ENCODE results near the gene SYT15. TPM values are rescaled to one million over a fixed set of nuclear protein-coding genes. Genes with fewer than 3 reads are reported as not detected.

The SYT15 gene
- total and polyA plus RNA-seq, 2 of the 4 experiments (the other 2 are of a cell fraction) = 0.54 to 0.68 TPM

DNA sequence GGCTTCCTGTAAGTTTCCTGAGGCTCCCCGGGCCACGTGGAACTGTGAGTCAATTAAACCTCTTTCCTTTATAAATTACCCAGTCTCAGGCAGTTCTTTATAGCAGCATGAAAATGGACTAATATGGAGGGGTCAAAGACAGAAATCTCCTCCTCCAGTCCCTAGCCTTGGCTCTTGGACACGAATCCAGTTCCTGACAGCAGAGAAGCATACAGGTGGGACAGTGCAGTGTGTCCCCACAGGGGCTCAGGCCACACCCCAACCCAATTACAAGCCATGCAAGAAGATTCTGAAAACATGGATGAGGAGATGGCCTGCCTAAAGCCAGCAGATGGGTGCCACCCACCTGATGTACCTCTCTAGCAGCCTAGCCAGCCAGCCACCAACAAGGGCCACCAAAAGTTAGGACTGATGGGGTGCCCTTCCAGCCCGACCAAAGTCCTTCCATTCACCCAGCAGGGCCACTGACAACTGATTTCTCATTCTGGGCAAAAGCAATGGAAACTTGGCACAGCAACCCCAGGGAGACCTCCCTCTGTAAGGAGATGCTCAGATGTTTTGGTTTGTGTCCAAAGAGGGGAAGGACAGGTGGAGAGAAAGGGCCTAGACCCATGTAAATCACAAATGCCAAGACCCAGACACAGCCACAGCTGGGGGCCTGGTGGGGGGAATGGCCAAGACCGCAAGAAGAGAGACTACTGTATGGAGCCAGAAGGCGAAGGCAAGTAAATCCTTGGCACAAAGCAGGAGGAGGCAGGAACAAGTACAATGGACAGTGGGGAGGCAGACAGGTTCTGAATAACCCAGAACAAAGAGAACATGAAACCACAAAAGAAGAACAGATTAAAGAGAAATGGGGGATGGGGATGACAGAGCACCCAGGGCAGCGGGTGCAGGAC lies 36.1 kb upstream of the SYT15 start:
- Histone ChIP-seq H3K36me3 (ENCODE audit: control insufficient read depth, insufficient read depth, low read length) (no peaks in the 10 kb centered on the region), H4K20me1 (ENCODE audit: insufficient read depth, low read length) (no peaks in the 10 kb centered on the region), H4K91ac (ENCODE audit: insufficient read depth, low read depth, low read length) (peak overlapping the region; percentile 46; the same call in 1 of the 2 replicates), H2AFZ (replicated peaks; ENCODE audit: low read length, poor library complexity) (no peak overlapping the region), H3K9me1 (ENCODE audit: insufficient read depth, low read length) (peaks cover 17% of the 10 kb centered on the region; the same call in 1 of the 2 replicates), H2BK5ac (ENCODE audit: low read depth, low read length, poor library complexity, severe bottlenecking) (no peak overlapping the region), H3K18ac (ENCODE audit: low read depth, low read length) (no peak overlapping the region), H3K14ac (replicated peaks; ENCODE audit: low read depth, low read length) (no peak overlapping the region), H3K79me1 (ENCODE audit: low read depth in 1 of 2, low read length in 2 of 2) (0 out of 4 replicates have a peak, but pooled peaks cover 0 to 3% of the 10 kb centered on the region in 2 experiments), H4K5ac (ENCODE audit: low read depth, low read length) (no peak overlapping the region), H3K4ac (ENCODE audit: low read depth, low read length) (peak overlapping the region; percentile 38; the same call in 1 of the 2 replicates), H3K27ac (ENCODE audit: insufficient read depth, low read length) (no peak overlapping the region), H3K56ac (ENCODE audit: extremely low read depth, insufficient read depth, low read length) (no peak overlapping the region), H3K4me2 (ENCODE audit: low read depth, low read length) (no peak overlapping the region), H2BK15ac (ENCODE audit: low read depth, low read length) (no peak overlapping the region), H3K4me1 (ENCODE audit: control insufficient read depth, insufficient read depth, low read length) (peaks cover 16% of the 10 kb centered on the region), H2BK120ac (ENCODE audit: low read depth, low read length) (peak overlapping the region; percentile 48), H2BK20ac (ENCODE audit: low read depth, low read length) (peak overlapping the region; percentile 15; the same call in 1 of the 2 replicates), H3K27me3 (ENCODE audit: control insufficient read depth, insufficient read depth, low read length) (peaks cover 2% of the 10 kb centered on the region), H2AK5ac (ENCODE audit: low read depth, low read length) (0 out of 2 replicates have a peak overlapping the region, but pooled peaks have one; percentile 8), H3K4me3 (ENCODE audit: insufficient read depth, low read depth, low read length) (no peak overlapping the region), H3K23ac (ENCODE audit: low read depth, low read length) (no peak overlapping the region), H3K9me3 (ENCODE audit: control insufficient read depth, insufficient read depth, low read length) (no peaks in the 10 kb centered on the region), H2AK9ac (replicated peaks; ENCODE audit: low read depth, low read length, poor library complexity) (peak overlapping the region; percentile 20), H4K8ac (ENCODE audit: low read depth in 2 of 2, low read length in 2 of 2) (peak overlapping the region in 1 of 2 experiments; percentile 5; a peak in 1 of 4 replicates), H3K9ac (ENCODE audit: low read depth, low read length) (no peak overlapping the region)
- DNase-seq (no peak), ATAC-seq (ENCODE audit: low read depth) (no peak)
- dilution Hi-C loops (cut with HindIII; ENCODE audit: low sequenced_read_pairs, unreplicated experiment) (no loop called here), in situ Hi-C loops (cut with MboI; ENCODE audit: low sequenced_read_pairs) (loop anchor here (25.0 kb wide), 2 partner anchors 869 to 1556 kb away; partner anchors contain the start of gene DEPP1), intact Hi-C loops (cut with micrococcal nuclease) (no loop called here)
- 89% methylated on average over 5 of the region's 7 CpGs; no CpG with 5 or more reads in 1 of the 2 experiments for WGBS, 2 experiments (ENCODE audit: extremely low coverage in 2 of 2, insufficient read length in 1 of 2)
- ChIA-PET POLR2A (ENCODE audit: unreplicated experiment) (no interaction called here), CTCF (no interaction called here)
- BruUV-seq (replicated peaks) = no TSS peak
- TF ChIP-seq NFE2L2 (IDR thresholded peaks at IDR 0.05; ENCODE audit: low read depth, low read length) (no peak), BHLHE40 (IDR thresholded peaks at IDR 0.05; ENCODE audit: low read depth, low read length) (no peak), RAD21 (IDR thresholded peaks at IDR 0.05; ENCODE audit: low read length) (no peak), RFX5 (IDR thresholded peaks at IDR 0.05; ENCODE audit: low read depth, low read length) (no peak), CTCF (conservative IDR thresholded peaks at IDR 0.05; ENCODE audit: low read depth, low read length) (no peak), USF2 (IDR thresholded peaks at IDR 0.05; ENCODE audit: low read depth, low read length) (no peak), MAFK (IDR thresholded peaks at IDR 0.05; ENCODE audit: low read depth, low read length) (no peak), RCOR1 (IDR thresholded peaks at IDR 0.05; ENCODE audit: insufficient replicate concordance, low read length) (no peak), CHD1 (IDR thresholded peaks at IDR 0.05; ENCODE audit: low read depth, low read length) (no peak), FOS (IDR thresholded peaks at IDR 0.05; ENCODE audit: low read depth, low read length) (no peak), POLR2A (IDR thresholded peaks at IDR 0.05; ENCODE audit: low read depth, low read length) (no peak), MXI1 (IDR thresholded peaks at IDR 0.05; ENCODE audit: borderline replicate concordance, low read depth, low read length) (no peak), SMC3 (IDR thresholded peaks at IDR 0.05; ENCODE audit: low read depth, low read length) (no peak)
- TF ChIP-seq, protein P1, sequence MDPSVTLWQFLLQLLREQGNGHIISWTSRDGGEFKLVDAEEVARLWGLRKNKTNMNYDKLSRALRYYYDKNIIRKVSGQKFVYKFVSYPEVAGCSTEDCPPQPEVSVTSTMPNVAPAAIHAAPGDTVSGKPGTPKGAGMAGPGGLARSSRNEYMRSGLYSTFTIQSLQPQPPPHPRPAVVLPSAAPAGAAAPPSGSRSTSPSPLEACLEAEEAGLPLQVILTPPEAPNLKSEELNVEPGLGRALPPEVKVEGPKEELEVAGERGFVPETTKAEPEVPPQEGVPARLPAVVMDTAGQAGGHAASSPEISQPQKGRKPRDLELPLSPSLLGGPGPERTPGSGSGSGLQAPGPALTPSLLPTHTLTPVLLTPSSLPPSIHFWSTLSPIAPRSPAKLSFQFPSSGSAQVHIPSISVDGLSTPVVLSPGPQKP (IDR thresholded peaks at IDR 0.05; ENCODE audit: borderline replicate concordance, low read depth, low read length) = no peak

All from IMR-90 (cell line).